Thoracic aorta (tissue), 2 donors: ENCODE measurements around the gene ADAM33. TPM values are rescaled to one million over a fixed set of nuclear protein-coding genes. Genes with fewer than 3 reads are reported as not detected.

Experiments used
- ATAC-seq: fragments of 150-250 bp; one replicate; pipeline ENCODE4 v1.8.0; 2017; ENCODE audit warnings: low read depth; ENCODE audit not compliant: insufficient number of reproducible peaks, low FRiP score
- DNase-seq: peaks from one replicate; pipeline ENCODE4 v3.0.0-alpha.2; 2020; ENCODE audit warnings: low spot score
- H3K27ac ChIP-seq, 2 donors: fragments of 200-600 bp; sonication (generic); 1 replicate in 1 of 2; 2 replicates in 1 of 2; pipeline ENCODE4 v1.5.1; 2016; ENCODE audit warnings: mild to moderate bottlenecking in 2 of 2, moderate library complexity in 2 of 2
- H3K27me3 ChIP-seq: fragments of 200-600 bp; sonication (generic); replicated peaks from 2 replicates; pipeline ENCODE4 v1.6.0; 2016; ENCODE audit warnings: mild to moderate bottlenecking; ENCODE audit not compliant: insufficient read depth
- H3K36me3 ChIP-seq: fragments of 200-600 bp; sonication (generic); one replicate; pipeline ENCODE4 v1.5.1; 2016
- H3K4me1 ChIP-seq, 2 donors: fragments of 200-600 bp; sonication (generic); 1 replicate in 1 of 2; 2 replicates in 1 of 2; pipeline versions ENCODE4 v1.5.1 to v1.6.0; 2016; ENCODE audit warnings: low read depth in 2 of 2, mild to moderate bottlenecking in 1 of 2; ENCODE audit not compliant: control insufficient read depth in 1 of 2
- H3K4me3 ChIP-seq: fragments of 200-600 bp; sonication (generic); 2 replicates; pipeline ENCODE4 v1.5.1; 2016; ENCODE audit warnings: mild to moderate bottlenecking
- H3K9me3 ChIP-seq: fragments of 200-600 bp; sonication (generic); 2 replicates; pipeline ENCODE4 v1.5.1; 2016
- total RNA-seq, 2 donors: library from RNA; depleted of rRNA; stranded (reverse); fragments of >200 nt; gene quantifications; one replicate each; pipeline versions ENCODE4 v1.1.0 to v1.2.3, GENCODE V29; 2016
- TF ChIP-seq, protein P1 (sequence below): fragments of 200-600 bp; sonication (generic); IDR thresholded peaks from one replicate; pipeline ENCODE4 v1.5.1; 2019; ENCODE audit warnings: antibody characterized with exemption

The ADAM33 gene
- total RNA-seq, 2 donors from 2014 or later: 113 to 177 TPM

DNA sequence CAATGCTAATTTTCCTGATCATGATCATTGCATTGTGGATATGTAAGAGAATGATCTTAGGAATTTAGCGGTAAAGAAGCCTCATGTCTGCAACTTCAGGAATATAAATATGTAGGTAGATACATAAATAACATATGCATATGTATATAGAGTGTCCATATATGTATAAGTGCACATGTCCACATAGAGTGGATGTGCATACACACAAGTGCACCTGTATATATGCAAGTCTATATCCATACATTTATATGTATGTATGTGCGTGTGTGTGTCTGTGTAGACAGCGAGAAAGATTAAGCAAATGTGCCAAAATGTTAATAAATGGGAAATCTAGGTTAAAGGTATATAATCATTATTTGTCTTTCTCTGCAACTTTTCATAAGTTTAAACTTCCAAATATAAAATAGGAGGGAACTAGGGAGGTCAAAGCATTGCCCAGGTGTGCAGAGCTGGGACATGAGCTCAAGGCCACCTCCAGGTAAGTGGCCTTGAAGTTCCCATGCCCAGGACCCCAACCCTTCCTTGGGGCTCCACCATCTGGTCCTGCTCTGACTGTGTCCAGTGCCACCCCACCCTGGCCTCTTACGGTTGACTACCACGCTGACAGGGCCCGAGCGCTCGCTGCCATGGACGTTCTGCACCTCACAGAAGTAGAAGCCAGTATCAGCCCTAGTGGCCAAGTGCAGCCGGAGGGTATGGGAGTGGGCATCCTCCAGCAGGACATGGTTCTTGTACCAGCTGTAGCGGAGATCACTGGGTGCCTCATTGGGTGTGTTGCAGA lies 21.0 kb upstream of the ADAM33 start:
- Histone ChIP-seq H3K9me3 (no peaks in the 10 kb centered on the region), H3K27me3 (no peaks in the 10 kb centered on the region), H3K36me3 (no peaks in the 10 kb centered on the region), H3K27ac (no peak overlapping the region), H3K4me1 (peaks cover 0 to 12% of the 10 kb centered on the region in 2 donors), H3K4me3 (no peak overlapping the region)
- DNase-seq: no peak
- no peak for ATAC-seq
- TF ChIP-seq, protein P1, sequence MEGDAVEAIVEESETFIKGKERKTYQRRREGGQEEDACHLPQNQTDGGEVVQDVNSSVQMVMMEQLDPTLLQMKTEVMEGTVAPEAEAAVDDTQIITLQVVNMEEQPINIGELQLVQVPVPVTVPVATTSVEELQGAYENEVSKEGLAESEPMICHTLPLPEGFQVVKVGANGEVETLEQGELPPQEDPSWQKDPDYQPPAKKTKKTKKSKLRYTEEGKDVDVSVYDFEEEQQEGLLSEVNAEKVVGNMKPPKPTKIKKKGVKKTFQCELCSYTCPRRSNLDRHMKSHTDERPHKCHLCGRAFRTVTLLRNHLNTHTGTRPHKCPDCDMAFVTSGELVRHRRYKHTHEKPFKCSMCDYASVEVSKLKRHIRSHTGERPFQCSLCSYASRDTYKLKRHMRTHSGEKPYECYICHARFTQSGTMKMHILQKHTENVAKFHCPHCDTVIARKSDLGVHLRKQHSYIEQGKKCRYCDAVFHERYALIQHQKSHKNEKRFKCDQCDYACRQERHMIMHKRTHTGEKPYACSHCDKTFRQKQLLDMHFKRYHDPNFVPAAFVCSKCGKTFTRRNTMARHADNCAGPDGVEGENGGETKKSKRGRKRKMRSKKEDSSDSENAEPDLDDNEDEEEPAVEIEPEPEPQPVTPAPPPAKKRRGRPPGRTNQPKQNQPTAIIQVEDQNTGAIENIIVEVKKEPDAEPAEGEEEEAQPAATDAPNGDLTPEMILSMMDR: no peak

DNA sequence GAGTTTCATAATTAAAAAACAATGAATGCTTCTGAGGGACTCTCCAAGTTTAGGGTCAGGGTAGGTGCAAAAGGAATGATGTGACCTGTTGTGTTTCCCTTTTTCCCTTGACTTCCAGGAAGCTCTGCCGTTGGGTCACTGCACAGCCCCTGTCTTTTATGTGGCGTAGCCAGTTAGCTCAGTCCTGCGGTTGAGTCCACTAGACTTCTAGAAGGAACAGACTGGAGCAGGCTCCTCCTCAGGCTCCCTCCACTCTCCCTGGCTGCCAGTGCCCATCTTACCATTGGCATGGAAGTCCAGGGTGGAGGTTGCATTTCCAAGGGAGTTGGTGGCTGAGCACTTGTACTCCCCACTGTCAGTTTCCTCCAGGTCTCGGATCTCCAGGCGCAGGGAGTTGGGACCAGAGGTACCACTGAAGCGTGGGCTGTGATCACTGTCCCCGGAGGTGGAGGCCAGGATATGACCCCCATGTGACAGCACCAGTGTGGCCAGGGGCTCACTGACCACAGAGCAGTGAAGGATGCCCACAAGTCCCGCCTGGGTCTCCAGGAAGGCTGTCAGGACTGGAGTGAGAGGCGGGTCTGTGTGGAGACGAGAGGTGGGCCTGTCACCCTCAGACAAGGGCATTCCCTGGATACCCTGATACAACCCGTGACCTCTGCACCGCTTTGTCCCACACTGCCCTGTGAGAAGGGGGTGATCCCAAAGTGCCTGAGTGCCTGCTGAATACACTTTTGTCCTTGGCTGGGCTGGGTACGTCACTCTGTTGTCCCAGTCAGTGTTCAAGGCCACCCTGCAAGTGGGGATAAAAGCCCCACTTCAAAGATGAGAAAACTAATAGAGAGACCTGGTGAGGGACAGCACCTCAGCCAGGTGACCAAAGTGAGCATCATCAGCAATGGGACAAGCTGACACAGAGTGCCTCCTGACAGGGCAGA lies 19.5 kb upstream of the ADAM33 start:
- no peak for ATAC-seq
- no peak for DNase-seq
- Histone ChIP-seq H3K36me3 (no peaks in the 10 kb centered on the region), H3K27me3 (no peaks in the 10 kb centered on the region), H3K4me1 (no peaks in the 10 kb centered on the region), H3K4me3 (no peak overlapping the region), H3K27ac (no peak overlapping the region), H3K9me3 (no peaks in the 10 kb centered on the region)
- TF ChIP-seq, protein P1: no peak

DNA sequence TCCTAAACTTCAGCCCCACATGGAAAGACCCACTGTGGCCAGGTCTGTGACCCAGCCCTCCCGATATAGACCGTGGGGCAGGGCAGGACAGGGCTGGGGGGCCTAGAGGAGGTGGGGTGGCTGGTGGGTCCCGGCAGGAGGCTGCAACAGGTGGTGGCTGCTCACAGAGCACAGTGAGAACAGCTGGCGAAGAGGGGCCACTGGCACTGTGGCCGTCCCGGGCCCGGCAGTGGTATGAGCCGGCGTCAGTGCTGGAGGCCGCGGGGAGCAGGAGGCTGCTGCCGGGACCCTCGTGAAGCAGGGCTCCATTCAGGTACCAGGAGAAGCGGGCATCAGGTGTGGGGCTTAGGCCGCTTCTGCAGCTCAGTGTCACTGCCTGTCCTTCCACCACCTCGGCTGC lies 17.2 kb upstream of the ADAM33 start:
- no peaks in the 10 kb centered on the region for H3K36me3 ChIP-seq
- DNase-seq (no peak), ATAC-seq (no peak)
- no peaks in the 10 kb centered on the region for H3K4me1 ChIP-seq
- TF ChIP-seq, protein P1: no peak
- H3K27me3 ChIP-seq: no peaks in the 10 kb centered on the region
- no peak overlapping the region for H3K27ac ChIP-seq
- no peak overlapping the region for H3K4me3 ChIP-seq
- no peaks in the 10 kb centered on the region for H3K9me3 ChIP-seq

DNA sequence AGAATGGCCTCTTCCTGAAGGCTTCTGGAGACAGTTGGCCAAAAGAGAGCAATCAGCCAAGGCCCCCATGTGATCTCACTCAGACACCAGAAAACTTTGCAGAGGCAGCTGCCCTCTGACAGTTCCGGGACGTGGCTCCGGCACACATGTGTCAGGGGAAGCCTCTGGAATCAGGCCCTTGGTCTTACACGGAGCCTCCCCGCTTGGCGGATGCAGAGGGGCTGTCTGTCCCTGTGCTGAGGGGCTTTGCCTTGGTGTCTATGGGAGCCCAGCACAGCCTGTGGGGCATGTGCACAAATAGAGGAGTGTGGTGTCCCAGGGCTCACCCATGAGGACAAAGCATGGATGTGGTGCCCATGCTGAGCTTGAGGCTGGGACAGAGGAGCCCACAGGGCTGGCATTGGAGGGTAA lies 16.8 kb upstream of the ADAM33 start:
- ATAC-seq: no peak
- no peaks in the 10 kb centered on the region for H3K27me3 ChIP-seq
- H3K9me3 ChIP-seq: no peaks in the 10 kb centered on the region
- DNase-seq: no peak
- H3K4me1 ChIP-seq: no peaks in the 10 kb centered on the region
- TF ChIP-seq, protein P1: no peak
- no peak overlapping the region for H3K27ac ChIP-seq
- no peaks in the 10 kb centered on the region for H3K36me3 ChIP-seq
- no peak overlapping the region for H3K4me3 ChIP-seq
